Measurements from ENCODE around the gene PCK2. TPM values are rescaled to one million over a fixed set of nuclear protein-coding genes. Genes with fewer than 3 reads are reported as not detected.

PCK2 gene
- total and polyA plus RNA-seq, 4 donors: 8.9 to 91.7 (median 38.2) TPM

GRCh38 chr14:24116128-24116814 is 22.2 kb downstream of the PCK2 start:
- WGBS, 2 donors: 67 to 77% methylated on average over 6 of the region's 6 CpGs
- H3K27ac ChIP-seq (ENCODE audit: low read depth in 1 of 2, low read length in 1 of 2): no peak overlapping the region
- no peak overlapping the region for H3K9ac ChIP-seq (ENCODE audit: insufficient read depth in 1 of 2, low read length in 2 of 2)

GRCh38 chr14:24117179-24117578 is 23.1 kb downstream of the PCK2 start:
- Histone ChIP-seq H3K9ac (ENCODE audit: insufficient read depth in 1 of 2, low read length in 2 of 2) (no peak overlapping the region), H3K36me3 (ENCODE audit: control insufficient read depth in 4 of 4, insufficient read depth in 4 of 4, low read length in 4 of 4) (peaks cover 23 to 38% (median 25%) of the 10 kb centered on the region in 4 donors)
- DNase-seq: no peak

More at GRCh38 chr14:24116128-24116814, 22.2 kb downstream of the PCK2 start:
- H3K27me3 ChIP-seq (ENCODE audit: control insufficient read depth in 3 of 3, insufficient read depth in 3 of 3, low read length in 2 of 3): no peaks in the 10 kb centered on the region
- TF ChIP-seq CTCF (IDR thresholded peaks at IDR 0.05; ENCODE audit: control extremely low read depth, extremely low read depth): no peak
- H3K36me3 ChIP-seq (ENCODE audit: control insufficient read depth in 4 of 4, insufficient read depth in 4 of 4, low read length in 4 of 4): peaks cover 22 to 33% (median 23%) of the 10 kb centered on the region in 4 donors
- DNase-seq (peak in 1 of 3 donors; percentile 54), ATAC-seq (ENCODE audit: insufficient read depth, low FRiP score) (no peak)
- H3K4me3 ChIP-seq: no peak overlapping the region
- H3K9me3 ChIP-seq (ENCODE audit: control insufficient read depth in 4 of 4, insufficient read depth in 3 of 4, low read length in 3 of 4): no peaks in the 10 kb centered on the region
- H3K4me1 ChIP-seq (ENCODE audit: control insufficient read depth in 5 of 5, insufficient read depth in 5 of 5, low read length in 5 of 5): peaks cover 0 to 18% (median 7%) of the 10 kb centered on the region in 5 donors

GRCh38 chr14:24119691-24120090 is 25.6 kb downstream of the PCK2 start:
- ATAC-seq (ENCODE audit: insufficient read depth, low FRiP score) (no peak), DNase-seq (no peak)
- Histone ChIP-seq H3K27me3 (ENCODE audit: control insufficient read depth in 3 of 3, insufficient read depth in 3 of 3, low read length in 2 of 3) (no peaks in the 10 kb centered on the region), H3K27ac (ENCODE audit: low read depth in 1 of 2, low read length in 1 of 2) (no peak overlapping the region), H3K4me1 (ENCODE audit: control insufficient read depth in 5 of 5, insufficient read depth in 5 of 5, low read length in 5 of 5) (peaks cover 0 to 14% (median 7%) of the 10 kb centered on the region in 5 donors), H3K9ac (ENCODE audit: insufficient read depth in 1 of 2, low read length in 2 of 2) (no peak overlapping the region), H3K9me3 (ENCODE audit: control insufficient read depth in 4 of 4, insufficient read depth in 3 of 4, low read length in 3 of 4) (no peaks in the 10 kb centered on the region), H3K36me3 (ENCODE audit: control insufficient read depth in 4 of 4, insufficient read depth in 4 of 4, low read length in 4 of 4) (peaks cover 26 to 56% (median 31%) of the 10 kb centered on the region in 4 donors), H3K4me3 (no peak overlapping the region)
- WGBS, 2 donors: 98% methylated on average over 6 of the region's 6 CpGs
- TF ChIP-seq CTCF (IDR thresholded peaks at IDR 0.05; ENCODE audit: control extremely low read depth, extremely low read depth): no peak

More at GRCh38 chr14:24117179-24117578, 23.1 kb downstream of the PCK2 start:
- WGBS, 2 donors: 87 to 90% methylated on average over 6 of the region's 6 CpGs
- ATAC-seq (ENCODE audit: insufficient read depth, low FRiP score): no peak
- no peak overlapping the region for H3K27ac ChIP-seq (ENCODE audit: low read depth in 1 of 2, low read length in 1 of 2)
- H3K4me1 ChIP-seq (ENCODE audit: control insufficient read depth in 5 of 5, insufficient read depth in 5 of 5, low read length in 5 of 5): peaks cover 0 to 18% (median 7%) of the 10 kb centered on the region in 5 donors
- H3K27me3 ChIP-seq (ENCODE audit: control insufficient read depth in 3 of 3, insufficient read depth in 3 of 3, low read length in 2 of 3): no peaks in the 10 kb centered on the region
- H3K4me3 ChIP-seq: no peak overlapping the region
- no peak for TF ChIP-seq CTCF (IDR thresholded peaks at IDR 0.05; ENCODE audit: control extremely low read depth, extremely low read depth)
- no peaks in the 10 kb centered on the region for H3K9me3 ChIP-seq (ENCODE audit: control insufficient read depth in 4 of 4, insufficient read depth in 3 of 4, low read length in 3 of 4)

Data from lung (tissue), 12 donors.